ENCODE data around the gene CACNA2D4. TPM values are rescaled to one million over a fixed set of nuclear protein-coding genes. Genes with fewer than 3 reads are reported as not detected.
"Not testable (repeated sequence)": the region's sequence is repeated elsewhere in the genome, so short reads cannot be mapped to it uniquely, and the experiment has no call there.

CACNA2D4 gene
- total and polyA plus RNA-seq, 7 donors = 2.8 to 5.8 (median 3.6) TPM

GRCh38 chr12:1820191-1820895 lies 98.1 kb downstream of the CACNA2D4 start, which contains the start of gene LRTM2:
Gene LRTM2 (plus strand): TSS chr12:1820565. CDS start chr12:1828149, 7,584 bp downstream.
- Histone ChIP-seq H3K9me3 (no peaks in the 10 kb centered on the region), H3K36me3 (no peaks in the 10 kb centered on the region), H3K27ac (no peak within 1 kb of the TSS), H3K27me3 (peaks cover 15 to 47% (median 32%) of the 10 kb centered on the region in 3 donors), H3K4me3 (no peak within 1 kb of the TSS), H3K4me1 (peaks cover 0 to 9% (median 7%) of the 10 kb centered on the region in 4 donors)
- WGBS, 2 donors = 17 to 32% methylated on average over 34 of the region's 34 CpGs
- TF ChIP-seq POLR2A (IDR thresholded peaks at IDR 0.05) = no peak
- TF ChIP-seq EP300 (IDR thresholded peaks at IDR 0.05) = no peak
- no peak for TF ChIP-seq POLR2AphosphoS5 (IDR thresholded peaks at IDR 0.05)
- TF ChIP-seq, protein P1, sequence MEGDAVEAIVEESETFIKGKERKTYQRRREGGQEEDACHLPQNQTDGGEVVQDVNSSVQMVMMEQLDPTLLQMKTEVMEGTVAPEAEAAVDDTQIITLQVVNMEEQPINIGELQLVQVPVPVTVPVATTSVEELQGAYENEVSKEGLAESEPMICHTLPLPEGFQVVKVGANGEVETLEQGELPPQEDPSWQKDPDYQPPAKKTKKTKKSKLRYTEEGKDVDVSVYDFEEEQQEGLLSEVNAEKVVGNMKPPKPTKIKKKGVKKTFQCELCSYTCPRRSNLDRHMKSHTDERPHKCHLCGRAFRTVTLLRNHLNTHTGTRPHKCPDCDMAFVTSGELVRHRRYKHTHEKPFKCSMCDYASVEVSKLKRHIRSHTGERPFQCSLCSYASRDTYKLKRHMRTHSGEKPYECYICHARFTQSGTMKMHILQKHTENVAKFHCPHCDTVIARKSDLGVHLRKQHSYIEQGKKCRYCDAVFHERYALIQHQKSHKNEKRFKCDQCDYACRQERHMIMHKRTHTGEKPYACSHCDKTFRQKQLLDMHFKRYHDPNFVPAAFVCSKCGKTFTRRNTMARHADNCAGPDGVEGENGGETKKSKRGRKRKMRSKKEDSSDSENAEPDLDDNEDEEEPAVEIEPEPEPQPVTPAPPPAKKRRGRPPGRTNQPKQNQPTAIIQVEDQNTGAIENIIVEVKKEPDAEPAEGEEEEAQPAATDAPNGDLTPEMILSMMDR (IDR thresholded peaks at IDR 0.05) = no peak
- no peak for DNase-seq
- intact Hi-C loops (cut with DNase I) = no loop called here

DNA sequence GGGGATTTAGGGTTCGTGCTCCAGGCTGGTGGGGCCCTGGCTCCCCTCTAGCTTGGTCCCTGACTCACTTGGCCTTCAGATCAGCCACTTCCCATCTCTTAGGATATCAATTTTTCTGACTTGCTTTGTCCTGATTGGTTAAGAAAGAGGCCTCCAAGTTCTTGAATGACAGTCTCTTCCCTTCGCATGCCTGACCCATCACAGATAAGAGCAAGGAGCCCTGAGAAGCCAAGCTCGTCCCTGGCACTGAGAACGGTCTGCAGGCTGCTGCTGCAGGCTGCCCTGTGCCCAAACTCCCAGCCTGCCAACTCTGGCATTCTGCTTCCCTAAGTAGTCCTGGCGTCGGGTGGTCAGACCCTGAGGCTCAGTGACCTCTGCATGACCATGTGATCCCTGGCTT lies 98.9 kb downstream of the CACNA2D4 start:
- Histone ChIP-seq H3K4me1 (peaks cover 0 to 9% (median 7%) of the 10 kb centered on the region in 4 donors), H3K36me3 (no peaks in the 10 kb centered on the region), H3K27me3 (peaks cover 15 to 47% (median 32%) of the 10 kb centered on the region in 3 donors), H3K4me3 (no peak overlapping the region), H3K27ac (no peak overlapping the region), H3K9me3 (no peaks in the 10 kb centered on the region)
- TF ChIP-seq POLR2AphosphoS5 (IDR thresholded peaks at IDR 0.05) (no peak), EP300 (IDR thresholded peaks at IDR 0.05) (no peak), POLR2A (IDR thresholded peaks at IDR 0.05) (no peak)
- TF ChIP-seq, protein P1 (IDR thresholded peaks at IDR 0.05) = no peak
- intact Hi-C loops (cut with DNase I) = no loop called here
- DNase-seq = no peak
- 49 to 64% methylated on average over 6 of the region's 6 CpGs for WGBS, 2 donors

- Histone ChIP-seq H3K27ac (no peak overlapping the region), H3K4me1 (peaks cover 0 to 9% (median 7%) of the 10 kb centered on the region in 4 donors), H3K4me3 (no peak overlapping the region), H3K9me3 (no peaks in the 10 kb centered on the region), H3K36me3 (no peaks in the 10 kb centered on the region), H3K27me3 (peaks cover 15 to 41% (median 32%) of the 10 kb centered on the region in 3 donors)
- TF ChIP-seq POLR2AphosphoS5 (IDR thresholded peaks at IDR 0.05) = no peak
- no peak for TF ChIP-seq POLR2A (IDR thresholded peaks at IDR 0.05)
- TF ChIP-seq, protein P1 (IDR thresholded peaks at IDR 0.05) = no peak
- DNase-seq = no peak
- WGBS, 2 donors = 71 to 72% methylated on average over 9 of the region's 9 CpGs
- intact Hi-C loops (cut with DNase I) = no loop called here
Observed at GRCh38 chr12:1819050-1819449, 99.4 kb downstream of the CACNA2D4 start.

- H3K9me3 ChIP-seq; H3K36me3 ChIP-seq; DNase-seq; H3K27ac ChIP-seq; H3K4me3 ChIP-seq; intact Hi-C loops (cut with DNase I); H3K4me1 ChIP-seq: not testable (repeated sequence)
- peaks cover 12 to 30% (median 28%) of the 10 kb centered on the region in 3 donors for H3K27me3 ChIP-seq
- WGBS, 2 donors = 91 to 93% methylated on average over 28 of the region's 28 CpGs
Observed at GRCh38 chr12:1817928-1818327, 100.5 kb downstream of the CACNA2D4 start.

DNA sequence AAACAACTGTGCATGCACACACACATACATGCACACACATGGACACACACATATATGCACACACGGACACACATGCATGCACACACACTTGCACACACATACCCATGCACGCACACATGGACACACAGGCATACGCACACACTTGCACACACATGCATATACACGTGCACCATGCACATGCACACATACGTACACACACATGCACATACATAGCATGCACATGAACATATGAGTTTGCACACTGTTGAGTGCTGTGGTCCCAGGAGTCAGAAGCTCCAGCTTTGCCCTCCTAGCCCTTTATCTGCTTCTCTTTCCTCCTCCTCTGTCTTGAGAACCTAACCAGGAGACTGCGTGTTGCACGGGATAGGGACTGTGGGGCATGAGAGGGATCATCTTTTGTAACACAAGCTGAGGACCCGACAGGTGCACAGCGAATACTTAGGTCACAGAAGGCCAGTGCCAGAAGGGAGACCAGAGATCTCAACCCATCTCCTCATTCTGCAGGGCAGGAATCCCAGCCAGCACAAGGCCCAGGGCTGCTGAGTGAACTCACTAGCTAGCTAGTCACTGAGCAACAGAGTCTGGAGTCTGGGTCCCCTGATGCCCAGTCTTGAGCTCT lies 101.6 kb downstream of the CACNA2D4 start:
- Histone ChIP-seq H3K4me1 (peaks cover 0 to 9% (median 7%) of the 10 kb centered on the region in 4 donors), H3K27me3 (peaks cover 12 to 19% (median 17%) of the 10 kb centered on the region in 3 donors), H3K27ac (no peak overlapping the region), H3K36me3 (no peaks in the 10 kb centered on the region), H3K9me3 (no peaks in the 10 kb centered on the region), H3K4me3 (no peak overlapping the region)
- TF ChIP-seq EP300 (IDR thresholded peaks at IDR 0.05) (no peak), POLR2A (IDR thresholded peaks at IDR 0.05) (no peak), POLR2AphosphoS5 (IDR thresholded peaks at IDR 0.05) (no peak)
- TF ChIP-seq, protein P1 (IDR thresholded peaks at IDR 0.05) = no peak
- 94 to 96% methylated on average over 9 of the region's 9 CpGs for WGBS, 2 donors
- no peak for DNase-seq
- intact Hi-C loops (cut with DNase I) = no loop called here

Data from sigmoid colon (tissue), 7 donors.